IgD-negative memory B cell (primary cell): ENCODE measurements around the gene OR11H1. TPM values are rescaled to one million over a fixed set of nuclear protein-coding genes. Genes with fewer than 3 reads are reported as not detected.
"Not testable (repeated sequence)": the region's sequence is repeated elsewhere in the genome, so short reads cannot be mapped to it uniquely, and the experiment has no call there.

Source experiments
- H3K27ac Mint-ChIP-seq, 3 donors: one replicate each; pipeline ENCODE4 v1.8.0; 2020 to 2022; ENCODE audit warnings: mild to moderate bottlenecking in 3 of 3, mixed read lengths in 3 of 3, moderate library complexity in 1 of 3
- H3K27me3 Mint-ChIP-seq: one replicate; pipeline ENCODE4 v1.8.0; 2021; ENCODE audit warnings: mixed read lengths
- H3K36me3 Mint-ChIP-seq: one replicate; pipeline ENCODE4 v1.8.0; 2020; ENCODE audit warnings: mild to moderate bottlenecking, mixed read lengths
- H3K4me1 Mint-ChIP-seq, 3 donors: one replicate each; pipeline ENCODE4 v1.8.0; 2020 to 2022; ENCODE audit warnings: mixed read lengths in 3 of 3, mild to moderate bottlenecking in 1 of 3
- H3K4me3 Mint-ChIP-seq, 4 donors: one replicate each; pipeline ENCODE4 v1.8.0; 2020 to 2022; ENCODE audit warnings: mild to moderate bottlenecking in 4 of 4, mixed read lengths in 4 of 4, moderate library complexity in 3 of 4
- H3K9me3 Mint-ChIP-seq, 3 donors: one replicate each; pipeline ENCODE4 v1.8.0; 2020 to 2021; ENCODE audit warnings: mixed read lengths in 3 of 3, mild to moderate bottlenecking in 1 of 3
- polyA plus RNA-seq: library from polyadenylated mRNA; unstranded; fragments of 300-500 nt; fragmentation: Illumina TruSeq; gene quantifications from one replicate; pipeline ENCODE4 v1.2.3, GENCODE V29; 2021

OR11H1 gene
- polyA plus RNA-seq, result not detected

- not testable (repeated sequence) for H3K36me3 Mint-ChIP-seq, H3K4me1 Mint-ChIP-seq, H3K27me3 Mint-ChIP-seq, H3K9me3 Mint-ChIP-seq, H3K4me3 Mint-ChIP-seq, H3K27ac Mint-ChIP-seq
Measured at GRCh38 chr22:15527892-15528291, at the start of gene OR11H1. TSS of gene OR11H1 (plus strand) at chr22:15528192. CDS start at chr22:15528192, 0 bp downstream.

- not testable (repeated sequence) for H3K4me3 Mint-ChIP-seq, H3K27me3 Mint-ChIP-seq, H3K36me3 Mint-ChIP-seq, H3K9me3 Mint-ChIP-seq, H3K4me1 Mint-ChIP-seq, H3K27ac Mint-ChIP-seq
Measured at GRCh38 chr22:15509967-15510366, 18.0 kb upstream of the OR11H1 start.

- H3K9me3 Mint-ChIP-seq, H3K36me3 Mint-ChIP-seq, H3K4me1 Mint-ChIP-seq, H3K4me3 Mint-ChIP-seq, H3K27me3 Mint-ChIP-seq, H3K27ac Mint-ChIP-seq: not testable (repeated sequence)
Measured at GRCh38 chr22:15515896-15516295, 12.1 kb upstream of the OR11H1 start.

- H3K27me3 Mint-ChIP-seq, H3K4me1 Mint-ChIP-seq, H3K27ac Mint-ChIP-seq, H3K36me3 Mint-ChIP-seq, H3K9me3 Mint-ChIP-seq, H3K4me3 Mint-ChIP-seq: not testable (repeated sequence)
Measured at GRCh38 chr22:15553767-15554166, 25.8 kb downstream of the OR11H1 start.

- not testable (repeated sequence) for H3K27me3 Mint-ChIP-seq, H3K27ac Mint-ChIP-seq, H3K4me3 Mint-ChIP-seq
Measured at GRCh38 chr22:15563461-15563860, 35.5 kb downstream of the OR11H1 start.

GRCh38 chr22:15565063-15565462, 37.1 kb downstream of the OR11H1 start:
- H3K4me1 Mint-ChIP-seq, H3K4me3 Mint-ChIP-seq, H3K9me3 Mint-ChIP-seq, H3K36me3 Mint-ChIP-seq, H3K27ac Mint-ChIP-seq, H3K27me3 Mint-ChIP-seq: not testable (repeated sequence)

More at GRCh38 chr22:15563461-15563860, 35.5 kb downstream of the OR11H1 start:
- H3K36me3 Mint-ChIP-seq, H3K4me1 Mint-ChIP-seq, H3K9me3 Mint-ChIP-seq: not testable (repeated sequence)

Other genes starting within 250 kb of the OR11H1 start
- gene POTEH, start 161.8 kb downstream of the OR11H1 start, polyA plus RNA-seq, result 0.13 TPM